ENCODE data around the gene ADCY5. TPM values are rescaled to one million over a fixed set of nuclear protein-coding genes. Genes with fewer than 3 reads are reported as not detected.

Gene ADCY5
- polyA plus RNA-seq, 3 donors = not detected

- Histone ChIP-seq H3K36me3 (replicated peaks in 1 of 2; ENCODE audit: control insufficient read depth in 1 of 2, insufficient read depth in 2 of 2, low read length in 2 of 2) (peaks cover 13 to 49% of the 10 kb centered on the region in 2 donors), H3K4me3 (replicated peaks in 1 of 3; ENCODE audit: low read depth in 2 of 3, low read length in 3 of 3) (no peak overlapping the region), H3K27me3 (ENCODE audit: control insufficient read depth in 2 of 2, insufficient read depth in 2 of 2, low read length in 2 of 2) (no peaks in the 10 kb centered on the region), H3K4me2 (replicated peaks; ENCODE audit: extremely low read depth, low read length, poor library complexity, severe bottlenecking) (no peak overlapping the region), H3K79me2 (ENCODE audit: insufficient read depth, low read length) (no peaks in the 10 kb centered on the region), H3K4me1 (ENCODE audit: control insufficient read depth in 1 of 2, insufficient read depth in 2 of 2, low read length in 2 of 2) (no peaks in the 10 kb centered on the region), H3K9ac (ENCODE audit: insufficient read depth, low read length, poor library complexity, severe bottlenecking) (no peak overlapping the region), H4K20me1 (ENCODE audit: insufficient read depth, low read length) (no peaks in the 10 kb centered on the region), H3K27ac (ENCODE audit: low read depth in 1 of 2, low read length in 2 of 2) (no peak overlapping the region), H2AFZ (ENCODE audit: insufficient read depth, low read depth, low read length, poor library complexity, severe bottlenecking) (no peak overlapping the region), H3K9me3 (replicated peaks in 1 of 2; ENCODE audit: control insufficient read depth in 1 of 2, insufficient read depth in 1 of 2, low read length in 2 of 2) (no peaks in the 10 kb centered on the region)
- no peak overlapping the region for H3K4me3 Mint-ChIP-seq
- DNase-seq = no peak
- WGBS (ENCODE audit: insufficient coverage) = 100% methylated on average over 1 of the region's 2 CpGs
- TF ChIP-seq CTCF (IDR thresholded peaks at IDR 0.05) = no peak
- H3K4me1 Mint-ChIP-seq = no peaks in the 10 kb centered on the region
- H3K9me3 Mint-ChIP-seq = peaks cover 0 to 2% (median 0%) of the 10 kb centered on the region in 7 donors
- peaks cover 0 to 2% (median 0%) of the 10 kb centered on the region in 3 donors for H3K27me3 Mint-ChIP-seq (ENCODE audit: low read depth in 3 of 3)
- intact Hi-C loops (cut with micrococcal nuclease) = no loop called here
- peaks cover 51 to 57% of the 10 kb centered on the region in 2 donors for H3K36me3 Mint-ChIP-seq
- no peak overlapping the region for H3K27ac Mint-ChIP-seq
Measured at GRCh38 chr3:123267821-123268220, 181.1 kb downstream of the ADCY5 start.

GRCh38 chr3:123263941-123264340, 184.9 kb downstream of the ADCY5 start:
- Histone ChIP-seq H3K9ac (ENCODE audit: insufficient read depth, low read length, poor library complexity, severe bottlenecking) (no peak overlapping the region), H3K4me3 (replicated peaks in 1 of 3; ENCODE audit: low read depth in 2 of 3, low read length in 3 of 3) (no peak overlapping the region), H3K27me3 (ENCODE audit: control insufficient read depth in 2 of 2, insufficient read depth in 2 of 2, low read length in 2 of 2) (no peaks in the 10 kb centered on the region), H3K79me2 (ENCODE audit: insufficient read depth, low read length) (no peaks in the 10 kb centered on the region), H3K36me3 (replicated peaks in 1 of 2; ENCODE audit: control insufficient read depth in 1 of 2, insufficient read depth in 2 of 2, low read length in 2 of 2) (peaks cover 10 to 49% of the 10 kb centered on the region in 2 donors), H3K4me2 (replicated peaks; ENCODE audit: extremely low read depth, low read length, poor library complexity, severe bottlenecking) (no peak overlapping the region), H3K9me3 (replicated peaks in 1 of 2; ENCODE audit: control insufficient read depth in 1 of 2, insufficient read depth in 1 of 2, low read length in 2 of 2) (no peaks in the 10 kb centered on the region), H3K4me1 (ENCODE audit: control insufficient read depth in 1 of 2, insufficient read depth in 2 of 2, low read length in 2 of 2) (no peaks in the 10 kb centered on the region), H3K27ac (ENCODE audit: low read depth in 1 of 2, low read length in 2 of 2) (no peak overlapping the region), H4K20me1 (ENCODE audit: insufficient read depth, low read length) (no peaks in the 10 kb centered on the region), H2AFZ (ENCODE audit: insufficient read depth, low read depth, low read length, poor library complexity, severe bottlenecking) (no peak overlapping the region)
- Mint-ChIP-seq H3K27ac (peak overlapping the region in 1 of 7 donors; percentile 30), H3K4me1 (no peaks in the 10 kb centered on the region), H3K27me3 (ENCODE audit: low read depth in 3 of 3) (peaks cover 0 to 2% (median 0%) of the 10 kb centered on the region in 3 donors), H3K9me3 (peaks cover 0 to 2% (median 0%) of the 10 kb centered on the region in 7 donors), H3K36me3 (peaks cover 55 to 57% of the 10 kb centered on the region in 2 donors), H3K4me3 (no peak overlapping the region)
- DNase-seq = no peak
- intact Hi-C loops (cut with micrococcal nuclease) = no loop called here
- no peak for TF ChIP-seq CTCF (IDR thresholded peaks at IDR 0.05)
- 100% methylated on average over 1 of the region's 2 CpGs for WGBS (ENCODE audit: insufficient coverage)

All from CD14-positive monocyte (primary cell).